MM.1S (cell line): Measurements from ENCODE around the gene CLIC2.

Experiments used
- CTCF ChIP-seq: fragments of 300-600 bp; sonication (generic); IDR thresholded peaks from 2 replicates; pipeline ENCODE4 v1.5.1; 2016; ENCODE audit warnings: antibody characterized with exemption, low read length, mixed read lengths
- EZH2 ChIP-seq: fragments of 300-600 bp; sonication (generic); optimal IDR thresholded peaks from 2 replicates; pipeline ENCODE3; 2017; ENCODE audit warnings: low read depth, mild to moderate bottlenecking, antibody characterized with exemption, low read length, mixed read lengths

GRCh38 chrX:155246748-155247147 lies 87.7 kb downstream of the CLIC2 start:
- TF ChIP-seq EZH2, result no peak
- no peak for TF ChIP-seq CTCF
